ENCODE results near the gene AGBL5. TPM values are rescaled to one million over a fixed set of nuclear protein-coding genes. Genes with fewer than 3 reads are reported as not detected.

The AGBL5 gene
- total and polyA plus RNA-seq, 9 of the 15 experiments (the other 6 are each of a cell fraction or from before 2014, with no cell fraction given): 3.3 to 52.7 (median 26.2) TPM

- TF ChIP-seq FOXK2 (conservative IDR thresholded peaks at IDR 0.05 in 1 of 2, IDR thresholded peaks at IDR 0.05 in 1 of 2; ENCODE audit: low read depth in 2 of 2) (0 out of 4 replicates have a peak, but pooled peaks of 1 of the 2 experiments have one; percentile 27), ZHX1 (conservative IDR thresholded peaks at IDR 0.05; ENCODE audit: low read length) (no peak), JUN (IDR thresholded peaks at IDR 0.05; ENCODE audit: borderline replicate concordance, low read depth, low read length) (peak; percentile 78; the same call in 1 of the 2 replicates), JUN (CRISPR knock-in tag; IDR thresholded peaks at IDR 0.05; ENCODE audit: borderline replicate concordance) (no peak), MEF2D (tag; conservative IDR thresholded peaks at IDR 0.05; ENCODE audit: low read depth) (0 out of 2 replicates have a peak, but pooled peaks have one; percentile 32), SPI1 (IDR thresholded peaks at IDR 0.05; ENCODE audit: borderline replicate concordance, low read depth, low read length) (peak; percentile 65), HMGXB4 (CRISPR knock-in tag; IDR thresholded peaks at IDR 0.05) (no peak), CREBBP (IDR thresholded peaks at IDR 0.05; ENCODE audit: low read depth, low read length) (no peak), SMARCA4 (IDR thresholded peaks at IDR 0.05) (peak; percentile 35), ZNF175 (CRISPR knock-in tag; IDR thresholded peaks at IDR 0.05; ENCODE audit: low read depth) (0 out of 2 replicates have a peak, but pooled peaks have one; percentile 42), SIX5 (IDR thresholded peaks at IDR 0.05; ENCODE audit: borderline replicate concordance in 1 of 2, insufficient read depth in 1 of 2, low read depth in 1 of 2, low read length in 2 of 2) (no peak), STAT5A (IDR thresholded peaks at IDR 0.05; ENCODE audit: borderline replicate concordance, low read length) (no peak), CREB3 (tag; conservative IDR thresholded peaks at IDR 0.05; ENCODE audit: low read depth) (0 out of 2 replicates have a peak, but pooled peaks have one; percentile 20), TAF7 (tag; IDR thresholded peaks at IDR 0.05) (no peak), ZBTB1 (CRISPR knock-in tag; IDR thresholded peaks at IDR 0.05; ENCODE audit: borderline replicate concordance, low read depth) (no peak), MEIS2 (IDR thresholded peaks at IDR 0.05; ENCODE audit: partially characterized antibody) (peak; percentile 31), ZNF277 (CRISPR knock-in tag; IDR thresholded peaks at IDR 0.05; ENCODE audit: borderline replicate concordance) (no peak), RNF2 (IDR thresholded peaks at IDR 0.05) (no peak), PHB2 (IDR thresholded peaks at IDR 0.05; ENCODE audit: low read depth) (no peak), ARID1B (IDR thresholded peaks at IDR 0.05) (0 out of 2 replicates have a peak, but pooled peaks have one; percentile 6), ZNF766 (CRISPR knock-in tag; conservative IDR thresholded peaks at IDR 0.05) (peak; percentile 53; the same call in 1 of the 2 replicates)
Observed at GRCh38 chr2:27003857-27004256, 47.6 kb upstream of the AGBL5 start (continued).
